Smooth muscle cell (in vitro differentiated cells): Measurements from ENCODE around the gene BMS1. TPM values are rescaled to one million over a fixed set of nuclear protein-coding genes. Genes with fewer than 3 reads are reported as not detected.
"Not testable (repeated sequence)": the region's sequence is repeated elsewhere in the genome, so short reads cannot be mapped to it uniquely, and the experiment has no call there.

Source experiments
- DNase-seq: peaks from one replicate; lab custom pipeline; 2025; ENCODE audit not compliant: unreplicated experiment; lab: John Stamatoyannopoulos, UW
- H2AFZ ChIP-seq: fragments of 200-600 bp; sonication (generic); 2 replicates; pipeline ENCODE4 v1.6.0; 2016; ENCODE audit warnings: antibody characterized with exemption, low read depth, mild to moderate bottlenecking
- H3F3A ChIP-seq: fragments of 200-600 bp; sonication (generic); 2 replicates; pipeline ENCODE4 v1.6.0; 2017; ENCODE audit warnings: antibody characterized with exemption, low read depth
- H3K27ac ChIP-seq: fragments of 200-600 bp; sonication (generic); 2 replicates; pipeline ENCODE4 v1.5.1; 2016; ENCODE audit warnings: low read depth, mild to moderate bottlenecking
- H3K27me3 ChIP-seq: fragments of 200-600 bp; sonication (generic); 2 replicates; pipeline ENCODE4 v1.6.1; 2016; ENCODE audit warnings: low read depth, mild to moderate bottlenecking
- H3K36me3 ChIP-seq: fragments of 200-600 bp; sonication (generic); 2 replicates; pipeline ENCODE4 v1.5.1; 2016; ENCODE audit warnings: low read depth
- H3K4me1 ChIP-seq: fragments of 200-600 bp; sonication (generic); 2 replicates; pipeline ENCODE4 v1.5.1; 2016; ENCODE audit warnings: low read depth
- H3K4me2 ChIP-seq: fragments of 200-600 bp; sonication (generic); 2 replicates; pipeline ENCODE4 v1.6.0; 2016; ENCODE audit warnings: mild to moderate bottlenecking
- H3K4me3 ChIP-seq: fragments of 200-600 bp; sonication (generic); 2 replicates; pipeline ENCODE4 v1.5.1; 2016; ENCODE audit warnings: mild to moderate bottlenecking
- H3K79me2 ChIP-seq: fragments of 200-600 bp; sonication (generic); 2 replicates; pipeline ENCODE4 v1.6.0; 2016; ENCODE audit warnings: low read depth, mild to moderate bottlenecking
- H3K9ac ChIP-seq: fragments of 200-600 bp; sonication (generic); 2 replicates; pipeline ENCODE4 v1.6.0; 2016; ENCODE audit warnings: low read depth
- H3K9me3 ChIP-seq: fragments of 200-600 bp; sonication (generic); replicated peaks from 2 replicates; pipeline ENCODE4 v1.5.1; 2016; ENCODE audit warnings: low read depth
- H4K20me1 ChIP-seq: fragments of 200-600 bp; sonication (generic); 2 replicates; pipeline ENCODE4 v1.6.0; 2016; ENCODE audit warnings: low read depth
- WGBS: methylation state at CpG from one replicate; pipeline ENCODE4 v1.1.7; 2016; ENCODE audit warnings: low lambda C conversion rate; 5-methylcytosine and 5-hydroxymethylcytosine counted together
- polyA plus RNA-seq: library from polyadenylated mRNA; unstranded; fragments of >200 nt; fragmentation: Nextera tagmentation; extraction: Ambion mirVana; gene quantifications from 2 replicates; pipeline ENCODE4 v1.2.1, GENCODE V29; 2016
- total RNA-seq: library from RNA; depleted of rRNA; stranded (reverse); fragments of >200 nt; gene quantifications from 2 replicates; pipeline ENCODE4 v1.2.3, GENCODE V29; 2014
- TF ChIP-seq, protein P1 (sequence below): fragments of 200-600 bp; sonication (generic); IDR thresholded peaks from 2 replicates; pipeline ENCODE4 v1.5.1; 2017; ENCODE audit warnings: borderline replicate concordance, mild to moderate bottlenecking, antibody characterized with exemption; ENCODE audit not compliant: insufficient read depth, poor library complexity, severe bottlenecking

The BMS1 gene
- total and polyA plus RNA-seq, 2 experiments from 2014 or later: 14.9 to 17.5 TPM

- no peaks in the 10 kb centered on the region for H3K4me1 ChIP-seq
- H3K79me2 ChIP-seq: no peaks in the 10 kb centered on the region
- no peak overlapping the region for H3K4me3 ChIP-seq
- no peak overlapping the region for H2AFZ ChIP-seq
- no peak for DNase-seq
- no peak overlapping the region for H3K27ac ChIP-seq
- H3K9me3 ChIP-seq: no peaks in the 10 kb centered on the region
- H3K9ac ChIP-seq: no peak overlapping the region
- H3F3A ChIP-seq: no peaks in the 10 kb centered on the region
- 83% methylated on average over 9 of the region's 9 CpGs for WGBS
- H3K27me3 ChIP-seq: peaks cover 10% of the 10 kb centered on the region
- no peaks in the 10 kb centered on the region for H4K20me1 ChIP-seq
- TF ChIP-seq, protein P1, sequence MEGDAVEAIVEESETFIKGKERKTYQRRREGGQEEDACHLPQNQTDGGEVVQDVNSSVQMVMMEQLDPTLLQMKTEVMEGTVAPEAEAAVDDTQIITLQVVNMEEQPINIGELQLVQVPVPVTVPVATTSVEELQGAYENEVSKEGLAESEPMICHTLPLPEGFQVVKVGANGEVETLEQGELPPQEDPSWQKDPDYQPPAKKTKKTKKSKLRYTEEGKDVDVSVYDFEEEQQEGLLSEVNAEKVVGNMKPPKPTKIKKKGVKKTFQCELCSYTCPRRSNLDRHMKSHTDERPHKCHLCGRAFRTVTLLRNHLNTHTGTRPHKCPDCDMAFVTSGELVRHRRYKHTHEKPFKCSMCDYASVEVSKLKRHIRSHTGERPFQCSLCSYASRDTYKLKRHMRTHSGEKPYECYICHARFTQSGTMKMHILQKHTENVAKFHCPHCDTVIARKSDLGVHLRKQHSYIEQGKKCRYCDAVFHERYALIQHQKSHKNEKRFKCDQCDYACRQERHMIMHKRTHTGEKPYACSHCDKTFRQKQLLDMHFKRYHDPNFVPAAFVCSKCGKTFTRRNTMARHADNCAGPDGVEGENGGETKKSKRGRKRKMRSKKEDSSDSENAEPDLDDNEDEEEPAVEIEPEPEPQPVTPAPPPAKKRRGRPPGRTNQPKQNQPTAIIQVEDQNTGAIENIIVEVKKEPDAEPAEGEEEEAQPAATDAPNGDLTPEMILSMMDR: no peak
- no peaks in the 10 kb centered on the region for H3K36me3 ChIP-seq
- no peak overlapping the region for H3K4me2 ChIP-seq
These were observed 85.9 kb downstream of the BMS1 start for GRCh38 chr10:42868530-42868929.

DNA sequence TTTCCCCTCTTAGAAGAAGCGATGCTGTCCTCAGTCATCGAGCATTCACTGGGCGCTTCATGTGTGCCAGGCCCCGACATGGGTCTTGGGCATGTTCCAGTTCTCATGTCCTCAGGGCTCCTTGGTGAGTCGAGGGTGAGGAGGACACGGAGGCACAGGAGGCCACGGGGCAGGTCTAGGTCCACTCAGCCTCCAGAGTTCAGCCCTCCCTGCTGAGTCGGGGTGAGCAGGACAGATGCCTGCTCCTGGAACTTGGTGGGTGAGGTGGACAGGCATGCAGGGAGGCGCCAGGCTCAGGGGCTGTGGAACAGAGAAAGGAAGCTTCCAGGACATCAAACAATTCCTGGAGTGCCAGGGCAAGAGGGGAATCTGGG, 87.4 kb downstream of the BMS1 start:
- TF ChIP-seq, protein P1: no peak
- 92% methylated on average over 9 of the region's 9 CpGs for WGBS
- H3K4me2 ChIP-seq: no peak overlapping the region
- H3K27ac ChIP-seq: no peak overlapping the region
- H4K20me1 ChIP-seq: no peaks in the 10 kb centered on the region
- no peaks in the 10 kb centered on the region for H3K9me3 ChIP-seq
- DNase-seq: no peak
- H3K9ac ChIP-seq: no peak overlapping the region
- H3K27me3 ChIP-seq: peaks cover 9% of the 10 kb centered on the region
- no peak overlapping the region for H2AFZ ChIP-seq
- H3K4me1 ChIP-seq: no peaks in the 10 kb centered on the region
- no peaks in the 10 kb centered on the region for H3F3A ChIP-seq
- no peaks in the 10 kb centered on the region for H3K79me2 ChIP-seq
- H3K36me3 ChIP-seq: no peaks in the 10 kb centered on the region
- no peak overlapping the region for H3K4me3 ChIP-seq

DNA sequence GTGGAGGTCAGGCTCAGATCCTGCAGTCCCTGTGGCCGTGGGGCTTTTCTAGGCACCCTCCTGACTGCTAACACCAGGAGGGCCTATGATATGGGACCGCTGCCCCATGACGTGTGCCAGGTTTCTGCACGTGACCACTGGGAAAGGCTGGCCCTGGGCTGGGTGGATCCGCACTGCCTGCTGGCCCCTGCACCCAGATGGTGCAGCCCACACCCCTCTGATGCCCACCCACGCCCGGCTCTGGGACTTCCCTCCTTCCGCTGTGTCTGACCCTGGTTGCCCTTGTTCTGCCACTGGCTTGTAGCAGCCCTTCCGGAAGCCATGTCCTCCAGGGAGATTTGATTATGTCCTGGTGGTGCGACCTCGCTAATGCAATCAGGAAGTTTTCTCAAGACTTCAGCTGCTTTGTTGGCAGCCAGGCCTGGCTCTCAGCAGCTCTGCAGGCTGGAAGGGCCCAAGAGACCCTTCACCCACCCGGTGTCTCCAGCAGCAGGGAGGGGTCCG, 88.6 kb downstream of the BMS1 start:
- H4K20me1 ChIP-seq, DNase-seq, H3F3A ChIP-seq, H3K9me3 ChIP-seq, H3K9ac ChIP-seq, H3K27ac ChIP-seq, H2AFZ ChIP-seq, H3K36me3 ChIP-seq, H3K79me2 ChIP-seq, H3K4me1 ChIP-seq, H3K4me2 ChIP-seq, H3K4me3 ChIP-seq, H3K27me3 ChIP-seq: not testable (repeated sequence)
- WGBS: 72% methylated on average over 13 of the region's 13 CpGs

DNA sequence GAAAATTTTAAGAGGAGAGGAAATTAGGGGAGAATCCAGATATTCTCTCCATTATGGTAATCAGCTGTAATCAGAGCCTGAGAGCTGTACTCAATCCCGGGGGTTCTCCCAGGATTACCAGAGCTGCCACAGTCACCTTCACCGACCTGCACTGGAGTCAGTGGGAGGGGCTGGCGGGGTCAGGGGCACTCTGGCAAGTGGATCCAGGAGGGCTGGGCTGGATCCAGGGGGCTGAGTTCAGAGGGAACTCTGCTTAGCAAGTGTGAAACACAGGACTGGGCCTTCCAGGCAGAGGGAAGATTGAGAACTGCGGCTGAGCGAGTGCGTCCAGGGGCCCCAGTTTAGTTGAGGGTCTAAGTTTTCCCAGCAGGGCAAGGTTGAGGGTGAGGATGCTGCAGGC, 89.2 kb downstream of the BMS1 start:
- Histone ChIP-seq H3K4me3 (no peak overlapping the region), H3K27ac (no peak overlapping the region), H3K9me3 (no peaks in the 10 kb centered on the region), H3K4me1 (peaks cover 8% of the 10 kb centered on the region), H3K9ac (no peak overlapping the region), H3K27me3 (no peaks in the 10 kb centered on the region), H3F3A (no peaks in the 10 kb centered on the region), H3K4me2 (no peak overlapping the region), H2AFZ (no peak overlapping the region), H4K20me1 (no peaks in the 10 kb centered on the region), H3K36me3 (no peaks in the 10 kb centered on the region), H3K79me2 (no peaks in the 10 kb centered on the region)
- WGBS: 91% methylated on average over 6 of the region's 6 CpGs
- TF ChIP-seq, protein P1: no peak
- DNase-seq: no peak
